Measurements from ENCODE around the gene CARD10. TPM values are rescaled to one million over a fixed set of nuclear protein-coding genes. Genes with fewer than 3 reads are reported as not detected.

The CARD10 gene
- total RNA-seq, 1 experiment from 2014 or later: 17.7 TPM

DNA sequence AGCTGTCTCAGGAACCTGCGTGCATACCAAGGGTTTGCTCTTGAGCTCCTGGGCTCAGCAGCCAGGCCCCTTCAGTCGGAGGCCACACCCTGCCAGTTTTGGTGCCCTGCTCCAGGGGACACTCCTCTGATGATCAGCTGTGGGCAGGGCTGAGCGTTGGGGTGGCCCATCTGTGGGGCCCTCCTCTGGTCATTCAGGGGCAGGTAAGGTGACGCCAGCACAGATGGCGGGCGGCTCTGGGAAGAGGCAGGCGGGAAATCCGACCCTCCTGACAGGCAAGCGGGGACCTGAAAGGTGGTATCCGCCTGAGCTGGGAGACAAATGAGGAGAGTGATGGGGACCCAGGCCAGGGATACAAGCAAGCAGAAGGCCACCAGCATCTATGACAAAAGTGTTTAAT, 29.2 kb downstream of the CARD10 start:
- no peak overlapping the region for H3K9ac ChIP-seq (ENCODE audit: extremely low read depth, insufficient read length, low read length)
- H3K9me3 ChIP-seq (ENCODE audit: control insufficient read depth, low read depth, low read length): no peaks in the 10 kb centered on the region
- H3T11ph ChIP-seq (ENCODE audit: low read length): no peak overlapping the region
- no peaks in the 10 kb centered on the region for H3K79me1 ChIP-seq (ENCODE audit: insufficient read depth, low read depth, low read length, poor library complexity, severe bottlenecking)
- no peak overlapping the region for H3K23ac ChIP-seq (ENCODE audit: insufficient read length, low read depth, low read length)
- H2BK20ac ChIP-seq (ENCODE audit: low read depth, low read length, poor library complexity, severe bottlenecking): no peak overlapping the region
- no peaks in the 10 kb centered on the region for H3K27me3 ChIP-seq (ENCODE audit: insufficient read depth, low read length)
- Mint-ChIP-seq H3K4me1 (peaks cover 35 to 66% of the 10 kb centered on the region in 2 experiments), H3K4me3 (no peak overlapping the region), H3K9me3 (no peaks in the 10 kb centered on the region), H3K27ac (no peak overlapping the region; a peak in 1 of 7 replicates), H3K36me3 (ENCODE audit: insufficient read depth in 1 of 3, low read depth in 3 of 3) (peaks cover 1 to 19% (median 17%) of the 10 kb centered on the region in 3 experiments; a peak in 4 of 7 replicates), H3K27me3 (ENCODE audit: low read depth) (peaks cover 9% of the 10 kb centered on the region; the same call in 1 of the 2 replicates)
- H3K4me1 ChIP-seq (ENCODE audit: insufficient read depth, low read length): peaks cover 20% of the 10 kb centered on the region; the same call in 1 of the 2 replicates
- no peak for DNase-seq
- no peak overlapping the region for H2AK5ac ChIP-seq (ENCODE audit: insufficient read length, low read length)
- H4K8ac ChIP-seq (replicated peaks; ENCODE audit: insufficient read length, low read depth, low read length): no peak overlapping the region
- no peak overlapping the region for H3K4me2 ChIP-seq (ENCODE audit: insufficient read depth, insufficient read length, low read length)
- H4K5ac ChIP-seq (ENCODE audit: insufficient read length, low read depth, low read length): no peak overlapping the region
- H4K20me1 ChIP-seq (ENCODE audit: control insufficient read depth, insufficient read depth, insufficient read length): no peaks in the 10 kb centered on the region
- H2BK15ac ChIP-seq (ENCODE audit: low read depth, low read length): no peak overlapping the region
- no peak overlapping the region for H2BK12ac ChIP-seq (ENCODE audit: insufficient read length, low read depth, low read length)
- peaks cover 4% of the 10 kb centered on the region for H3K23me2 ChIP-seq (ENCODE audit: insufficient read length, low read depth, low read length, poor library complexity, severe bottlenecking)
- no peak overlapping the region for H2AFZ ChIP-seq (ENCODE audit: low read length)
- no peak overlapping the region for H3K4ac ChIP-seq (ENCODE audit: low read depth, low read length)
- H3K14ac ChIP-seq (ENCODE audit: insufficient read depth, low read length): no peak overlapping the region; the same call in 1 of the 2 replicates
- H3K56ac ChIP-seq (ENCODE audit: insufficient read length, low read depth, low read length): no peak overlapping the region
- TF ChIP-seq, protein P1, sequence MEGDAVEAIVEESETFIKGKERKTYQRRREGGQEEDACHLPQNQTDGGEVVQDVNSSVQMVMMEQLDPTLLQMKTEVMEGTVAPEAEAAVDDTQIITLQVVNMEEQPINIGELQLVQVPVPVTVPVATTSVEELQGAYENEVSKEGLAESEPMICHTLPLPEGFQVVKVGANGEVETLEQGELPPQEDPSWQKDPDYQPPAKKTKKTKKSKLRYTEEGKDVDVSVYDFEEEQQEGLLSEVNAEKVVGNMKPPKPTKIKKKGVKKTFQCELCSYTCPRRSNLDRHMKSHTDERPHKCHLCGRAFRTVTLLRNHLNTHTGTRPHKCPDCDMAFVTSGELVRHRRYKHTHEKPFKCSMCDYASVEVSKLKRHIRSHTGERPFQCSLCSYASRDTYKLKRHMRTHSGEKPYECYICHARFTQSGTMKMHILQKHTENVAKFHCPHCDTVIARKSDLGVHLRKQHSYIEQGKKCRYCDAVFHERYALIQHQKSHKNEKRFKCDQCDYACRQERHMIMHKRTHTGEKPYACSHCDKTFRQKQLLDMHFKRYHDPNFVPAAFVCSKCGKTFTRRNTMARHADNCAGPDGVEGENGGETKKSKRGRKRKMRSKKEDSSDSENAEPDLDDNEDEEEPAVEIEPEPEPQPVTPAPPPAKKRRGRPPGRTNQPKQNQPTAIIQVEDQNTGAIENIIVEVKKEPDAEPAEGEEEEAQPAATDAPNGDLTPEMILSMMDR (conservative IDR thresholded peaks at IDR 0.05): no peak
- H3K79me2 ChIP-seq (ENCODE audit: insufficient read depth, low read length): no peaks in the 10 kb centered on the region
- H4K91ac ChIP-seq (ENCODE audit: insufficient read length, low read depth, low read length): no peak overlapping the region
- no CpG with 5 or more reads among the region's 10 CpGs for WGBS (ENCODE audit: extremely low coverage, insufficient read length, low lambda C conversion rate)
- no peak overlapping the region for H3K27ac ChIP-seq (ENCODE audit: insufficient read length, low read depth, low read length)
- H2BK5ac ChIP-seq (ENCODE audit: insufficient read length, low read length): no peak overlapping the region
- no peak overlapping the region for H2BK120ac ChIP-seq (ENCODE audit: low read depth, low read length, poor library complexity, severe bottlenecking)
- no peak overlapping the region for H3K18ac ChIP-seq (ENCODE audit: insufficient read length, low read depth, low read length)
